HG03442 (cell line): ENCODE data around the gene PTX3.

Experiments
- ATAC-seq: cut with Tn5 transposase; IDR thresholded peaks from one replicate; pipeline ENCODE4 v1.9.1; 2021; ENCODE audit warnings: mild to moderate bottlenecking, moderate library complexity; ENCODE audit not compliant: unreplicated experiment

PTX3 gene

GRCh38 chr3:157471064-157471463, 34.4 kb downstream of the PTX3 start:
- no peak for ATAC-seq

GRCh38 chr3:157472648-157473047, 36.0 kb downstream of the PTX3 start:
- ATAC-seq = no peak

GRCh38 chr3:157475921-157476414, 39.3 kb downstream of the PTX3 start:
- ATAC-seq = no peak

GRCh38 chr3:157477441-157477840, 40.8 kb downstream of the PTX3 start:
- no peak for ATAC-seq

GRCh38 chr3:157479464-157480243, 43.0 kb downstream of the PTX3 start:
- no peak for ATAC-seq

GRCh38 chr3:157487339-157487738, 50.7 kb downstream of the PTX3 start:
- no peak for ATAC-seq

GRCh38 chr3:157488144-157488543, 51.5 kb downstream of the PTX3 start:
- no peak for ATAC-seq

- no peak for ATAC-seq
These were observed 54.5 kb downstream of the PTX3 start for GRCh38 chr3:157491136-157491535.
